Activated CD4-positive, alpha-beta T cell treated with anti-CD3 and anti-CD28 coated beads, Interleukin-2, Interleukin-6, amounts not matched to agents 100 ng/mL and 50 ng/mL, durations not matched to agents 16 hours and 8 hours (primary cell): ENCODE results near the gene ZCCHC24.

Experiments used
- DNase-seq: peaks from one replicate; pipeline ENCODE4 v3.0.0-alpha.2; 2020

Gene ZCCHC24

DNA sequence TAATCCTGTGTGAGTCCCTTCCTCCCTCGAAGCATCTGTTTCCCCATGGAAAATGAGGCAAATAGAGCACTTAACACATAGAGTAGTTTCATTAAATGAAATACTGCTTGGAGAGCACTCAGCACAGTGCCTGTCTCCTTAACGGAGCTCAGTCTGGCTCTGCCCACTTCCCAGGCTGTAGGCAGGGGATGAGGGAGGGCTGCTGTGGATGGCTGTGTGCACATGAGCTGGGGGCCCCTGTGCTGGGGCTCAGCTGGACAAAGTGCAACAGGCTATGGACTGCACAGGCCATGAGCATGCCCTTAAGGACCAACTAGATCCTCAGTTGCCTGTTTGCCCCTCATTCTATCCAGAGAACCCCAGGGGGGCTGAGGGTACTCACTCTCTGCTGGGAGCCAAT is 14.5 kb downstream of the ZCCHC24 start:
- DNase-seq: no peak

DNA sequence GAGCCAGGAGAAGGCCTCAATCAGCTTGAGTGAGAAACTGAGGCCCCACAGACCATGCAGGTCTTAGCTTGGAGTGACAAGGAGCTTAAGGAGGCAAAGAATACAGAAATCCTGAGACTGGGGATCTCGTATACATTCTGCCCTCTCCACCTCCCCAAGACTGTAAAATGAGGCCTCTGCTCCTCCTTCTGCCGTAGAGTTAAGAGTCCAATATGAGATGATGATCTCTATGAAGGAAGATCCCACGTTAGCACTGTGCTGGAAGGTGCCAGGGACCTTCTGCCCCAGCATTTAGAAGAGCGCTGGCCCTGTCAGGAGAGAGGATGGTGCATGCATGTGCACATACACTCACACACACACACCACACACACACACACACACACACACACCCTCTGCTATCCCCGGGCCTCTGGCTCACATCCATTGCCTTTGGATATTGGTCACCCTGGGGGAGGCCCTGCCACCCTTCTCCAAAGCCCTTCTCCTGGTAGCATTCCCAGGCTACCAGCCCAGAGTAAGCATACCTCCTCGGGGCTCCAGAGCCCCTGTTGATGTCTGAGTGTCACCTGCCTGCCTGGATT is 15.0 kb downstream of the ZCCHC24 start:
- DNase-seq: no peak

DNA sequence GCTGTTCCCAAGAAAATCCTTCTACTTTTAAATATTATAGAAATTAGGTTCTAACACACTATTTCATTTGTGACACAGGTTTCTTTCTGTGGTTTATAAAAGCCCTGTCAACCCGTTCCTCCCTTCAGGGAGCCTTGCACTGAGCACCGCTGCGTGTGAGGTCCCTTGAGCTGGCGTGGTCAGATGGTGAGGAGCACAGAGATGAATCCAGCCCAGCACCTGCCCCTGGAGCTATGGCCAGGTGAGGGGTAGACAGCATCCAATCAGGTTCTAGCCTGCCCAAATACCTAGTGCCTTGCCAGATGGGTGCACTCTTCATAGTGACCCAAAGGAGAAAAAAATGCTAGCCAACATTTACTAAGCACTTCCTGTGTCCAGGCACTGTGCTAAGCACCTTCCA is 15.7 kb downstream of the ZCCHC24 start:
- DNase-seq: no peak

DNA sequence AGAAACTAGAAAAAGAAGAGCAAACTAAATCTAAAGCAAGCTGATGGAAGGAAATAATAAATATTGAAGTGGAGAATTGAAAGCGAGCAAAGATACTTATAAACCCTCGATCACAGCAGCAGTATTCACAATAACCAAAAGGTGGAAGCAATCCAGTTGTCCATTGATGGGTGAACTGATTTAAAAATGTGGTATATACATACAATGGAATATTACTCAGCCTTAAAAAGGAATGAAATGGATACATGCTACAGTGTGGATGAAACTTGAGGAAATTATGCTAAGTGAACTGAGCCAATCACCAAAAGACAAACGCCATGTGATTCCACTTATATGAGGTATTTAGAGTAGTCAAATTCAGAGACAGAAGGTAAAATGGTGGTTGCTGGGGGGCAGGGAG is 17.5 kb downstream of the ZCCHC24 start:
- no peak for DNase-seq

DNA sequence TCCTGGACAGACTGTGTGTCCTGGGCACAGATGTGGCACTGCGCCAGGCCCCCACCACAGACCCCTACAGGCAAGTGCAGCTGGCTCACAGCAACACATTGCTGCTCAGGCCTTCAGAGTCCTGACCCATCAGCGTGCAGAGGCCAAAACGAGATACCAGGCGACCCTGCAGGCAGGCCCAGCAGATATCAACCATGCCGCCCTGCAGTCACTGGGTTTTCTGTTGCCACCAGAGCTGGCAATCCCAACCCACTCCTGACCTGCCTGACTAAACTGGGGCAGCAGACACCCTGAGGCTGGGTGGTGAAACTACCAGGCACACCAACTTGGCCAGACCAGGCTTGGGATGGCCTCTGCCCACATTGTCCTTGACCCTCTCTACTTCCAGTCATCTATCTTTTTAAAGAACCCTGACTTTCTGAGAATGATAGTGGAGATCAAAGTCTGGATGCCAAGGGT is 20.3 kb downstream of the ZCCHC24 start:
- DNase-seq: no peak

DNA sequence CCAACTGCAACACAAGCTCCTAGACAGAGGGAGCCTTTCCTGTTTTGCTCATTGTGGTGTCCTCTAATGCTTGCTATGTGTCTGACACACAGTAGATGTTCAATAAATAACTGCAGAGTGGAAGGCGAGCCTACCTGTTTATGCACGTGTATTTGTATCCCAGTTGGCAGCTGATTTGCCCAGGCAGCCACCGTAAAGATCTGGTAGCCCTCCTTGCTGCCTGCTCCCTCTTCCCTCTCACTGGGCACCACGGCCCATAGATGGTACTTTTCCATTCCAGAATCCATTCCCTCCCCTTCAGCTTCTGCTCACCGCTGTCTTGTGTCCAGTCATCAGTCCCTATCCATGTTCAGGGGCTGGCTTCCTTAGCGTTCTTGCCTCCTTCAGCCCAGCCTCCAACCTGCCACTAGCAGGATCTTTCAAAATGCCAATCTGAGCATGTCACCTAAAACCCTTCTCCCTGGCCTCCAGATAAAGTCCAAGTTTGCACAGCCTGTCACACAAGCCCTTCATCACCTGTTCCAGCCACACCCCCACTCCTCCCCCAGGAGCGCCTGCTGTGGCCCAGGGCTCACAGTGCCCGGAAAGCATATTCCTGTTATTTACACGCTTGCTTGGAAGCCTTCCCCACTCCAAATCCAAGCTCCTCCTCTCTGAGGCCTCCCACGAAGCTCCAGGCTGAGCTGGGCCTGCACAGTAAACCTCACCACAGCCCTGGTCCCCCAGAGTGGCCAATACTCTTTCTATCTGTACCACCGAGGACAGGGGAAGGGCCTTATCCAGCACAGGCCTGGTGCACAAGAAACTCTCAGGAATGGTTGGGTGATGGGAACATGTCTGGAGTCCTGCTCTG is 21.0 kb downstream of the ZCCHC24 start:
- DNase-seq: no peak

DNA sequence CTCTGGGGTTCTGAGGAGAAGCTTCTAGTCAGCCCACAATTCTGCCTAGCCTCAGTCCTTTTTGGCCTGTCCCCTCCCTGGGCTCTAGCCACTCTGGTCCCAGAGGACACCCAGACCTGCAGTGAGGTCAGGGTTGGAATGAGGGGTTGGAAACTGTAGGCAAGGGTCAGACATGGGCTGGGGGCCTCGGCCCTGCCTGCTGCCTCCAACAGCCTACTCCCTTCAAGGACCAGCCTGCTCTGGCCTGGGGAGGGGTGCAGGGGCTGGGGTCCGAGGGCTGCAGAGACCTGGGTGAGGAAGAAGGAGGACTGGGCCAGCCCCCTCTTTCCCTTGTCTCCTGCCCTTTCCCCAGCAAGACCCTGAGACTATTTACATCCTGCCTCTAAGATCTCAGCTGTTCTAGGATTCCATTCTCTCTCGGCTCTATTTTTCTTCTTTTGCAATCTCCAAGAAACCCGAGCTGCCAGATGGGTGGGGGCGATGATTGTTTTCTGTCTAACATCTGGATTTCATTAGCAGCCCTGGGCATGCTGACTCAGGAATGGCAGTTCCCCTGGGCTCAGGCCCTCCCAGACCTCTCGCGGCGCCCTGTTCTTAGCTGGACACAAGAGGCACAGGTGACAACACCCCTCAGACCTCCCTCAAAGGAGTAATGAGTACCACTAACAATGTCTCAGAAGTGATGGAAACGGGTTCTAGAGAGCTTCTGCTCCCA is 23.1 kb downstream of the ZCCHC24 start:
- DNase-seq: no peak

DNA sequence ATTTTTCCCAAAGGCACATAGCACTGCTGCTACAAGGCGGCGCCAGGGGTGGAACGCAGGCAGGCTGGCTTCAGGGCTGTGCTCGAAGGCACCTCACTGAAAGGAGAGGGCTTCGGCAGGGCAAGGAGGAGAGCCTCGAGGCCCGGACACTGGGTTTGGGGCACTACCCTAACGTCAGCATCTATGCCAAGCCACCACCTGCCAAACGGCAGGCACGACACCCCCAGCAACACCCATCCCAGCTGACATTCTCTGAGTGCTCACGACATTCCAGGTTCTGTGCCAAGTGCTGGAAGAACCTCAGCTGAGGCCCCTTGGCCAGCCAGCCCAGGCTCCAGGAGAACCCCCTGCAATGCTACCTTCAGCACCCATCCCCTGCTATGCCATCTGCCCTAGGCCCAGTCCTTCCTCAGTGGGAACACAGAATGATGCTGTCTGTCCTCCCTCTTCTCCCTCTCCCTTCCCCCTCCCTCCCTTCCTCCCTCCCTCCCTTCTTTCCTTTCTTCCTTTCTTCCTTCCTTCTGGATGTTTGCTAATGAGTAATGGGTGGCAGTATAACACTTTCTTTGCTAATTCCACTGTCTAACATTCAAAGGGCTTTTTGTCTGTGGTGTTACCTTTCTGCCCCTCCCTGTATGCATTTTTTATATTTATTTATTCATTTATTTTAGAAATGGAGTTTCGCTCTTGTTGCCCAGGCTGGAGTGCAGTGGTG is 24.3 kb downstream of the ZCCHC24 start:
- DNase-seq: no peak

DNA sequence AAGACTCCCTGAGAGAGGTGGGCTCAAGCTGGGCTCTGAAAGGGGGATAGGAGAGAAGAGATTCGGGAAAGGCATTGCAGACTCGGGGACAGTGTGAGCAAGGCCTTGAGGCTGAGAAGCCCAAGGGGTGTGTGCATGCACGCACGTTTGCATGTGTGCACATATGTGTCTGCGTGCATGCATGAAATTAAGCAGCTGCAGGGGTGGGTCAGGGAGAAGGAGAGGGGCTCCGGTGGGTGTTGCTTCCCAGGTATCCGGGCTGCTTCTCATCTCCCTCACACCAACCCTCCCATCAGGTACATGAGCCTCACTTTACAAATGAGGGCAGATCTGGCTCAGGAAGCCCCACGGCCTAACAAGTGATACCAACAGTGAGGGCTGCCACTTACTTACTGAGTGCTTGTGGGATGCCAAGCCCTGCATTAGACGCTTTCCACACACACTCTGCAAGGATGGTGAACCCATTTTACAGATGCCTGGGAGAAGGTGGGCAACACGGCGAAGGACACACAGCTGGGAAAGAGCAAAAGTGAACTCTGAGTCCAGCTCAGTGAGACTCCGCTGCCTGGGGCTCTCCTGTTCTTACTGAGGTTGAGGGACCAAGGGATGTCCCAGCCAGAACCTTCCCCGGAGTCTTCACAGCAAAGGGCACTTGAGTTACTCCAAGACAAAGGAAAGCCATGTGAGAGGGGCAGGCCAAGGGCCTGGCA is 26.4 kb downstream of the ZCCHC24 start:
- no peak for DNase-seq

DNA sequence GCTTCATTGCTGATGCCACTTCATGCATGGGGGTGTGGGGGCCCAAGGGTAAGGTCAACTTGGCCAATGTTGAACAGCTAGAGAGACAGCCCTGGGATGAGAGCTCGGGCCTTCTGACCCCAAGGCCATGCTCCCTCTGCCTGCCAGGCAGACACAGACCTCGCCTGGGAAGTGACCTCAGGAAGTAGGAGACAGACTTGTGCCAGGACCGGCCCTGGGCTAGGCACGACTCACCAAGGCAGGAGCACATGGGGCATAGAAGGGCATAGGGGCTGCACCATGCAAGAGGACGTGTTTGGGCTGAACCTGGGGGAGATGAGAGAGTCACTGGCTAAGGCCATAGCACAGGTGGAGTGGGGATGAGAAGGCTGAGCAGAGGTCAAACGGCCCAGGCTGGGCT is 27.1 kb downstream of the ZCCHC24 start:
- DNase-seq: no peak

DNA sequence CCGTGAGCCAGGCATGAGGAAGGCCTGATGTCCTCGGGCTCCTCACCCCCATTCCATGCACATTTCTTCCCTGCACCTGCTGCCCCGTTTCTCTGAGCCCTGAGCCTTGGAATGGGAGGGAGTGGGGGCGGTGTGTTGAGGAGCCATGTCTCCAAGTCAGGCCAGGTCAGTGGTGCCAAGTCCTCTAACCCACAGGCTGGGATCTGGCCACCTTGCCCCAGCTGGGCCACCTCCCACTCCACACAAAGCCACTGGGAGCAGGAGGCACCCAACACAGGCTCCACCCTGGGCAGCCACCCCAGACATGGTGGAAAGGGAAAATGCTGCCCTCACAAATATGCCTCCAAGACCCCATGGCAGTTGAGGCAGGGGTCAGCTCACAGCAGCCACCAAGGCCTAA is 27.7 kb downstream of the ZCCHC24 start:
- no peak for DNase-seq

DNA sequence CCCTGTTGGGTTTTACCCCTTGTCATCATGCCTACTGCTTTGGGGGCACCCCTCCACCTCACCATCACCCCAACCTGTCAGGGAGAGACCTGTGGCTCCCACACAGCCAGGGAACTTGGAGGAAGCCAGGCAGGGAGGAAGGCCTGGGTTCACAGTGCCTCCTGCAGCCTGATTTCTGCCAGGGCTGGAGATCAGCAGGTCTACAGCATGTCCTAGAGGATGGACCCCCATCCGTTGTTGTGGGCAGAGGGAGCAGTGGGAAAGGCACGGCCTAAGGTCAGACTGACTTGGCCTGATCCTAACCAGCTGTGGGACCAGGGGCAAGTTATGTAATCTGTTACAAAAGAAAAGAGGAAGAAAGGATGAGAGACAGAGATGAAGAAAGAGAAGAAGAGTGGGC is 28.2 kb downstream of the ZCCHC24 start:
- DNase-seq: no peak

DNA sequence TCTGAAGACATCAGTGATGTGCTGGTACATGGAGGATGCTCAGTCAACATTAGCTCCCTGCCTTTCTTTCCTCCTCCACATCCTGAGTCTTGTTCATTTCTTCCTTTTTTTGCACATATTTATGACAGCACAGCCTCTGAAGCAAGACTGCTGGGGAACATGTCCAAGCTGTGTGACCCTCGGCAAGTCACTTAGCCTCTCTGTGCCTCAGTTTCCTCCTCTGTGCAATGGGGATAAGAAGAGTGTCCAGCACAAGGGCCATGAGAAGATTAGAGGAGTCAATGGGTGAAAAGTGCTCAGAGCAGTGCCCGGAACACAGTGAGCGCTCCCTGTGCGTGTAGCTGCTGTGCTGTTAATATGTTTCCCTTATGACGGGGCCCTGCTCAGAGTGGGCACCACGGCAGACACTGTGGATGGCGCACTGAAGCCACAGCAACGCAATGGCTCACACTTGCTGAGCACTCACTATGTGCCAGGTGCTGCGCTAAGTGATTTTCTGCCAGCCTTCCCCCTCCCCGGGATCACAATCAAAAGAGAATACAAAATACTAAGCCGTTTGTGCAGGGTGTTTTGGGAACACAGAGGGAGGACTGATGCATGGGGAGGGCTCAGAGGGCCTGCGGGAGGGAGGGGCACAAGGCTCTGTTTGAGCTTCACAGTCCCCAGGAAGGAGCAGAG is 28.7 kb downstream of the ZCCHC24 start:
- DNase-seq: no peak

DNA sequence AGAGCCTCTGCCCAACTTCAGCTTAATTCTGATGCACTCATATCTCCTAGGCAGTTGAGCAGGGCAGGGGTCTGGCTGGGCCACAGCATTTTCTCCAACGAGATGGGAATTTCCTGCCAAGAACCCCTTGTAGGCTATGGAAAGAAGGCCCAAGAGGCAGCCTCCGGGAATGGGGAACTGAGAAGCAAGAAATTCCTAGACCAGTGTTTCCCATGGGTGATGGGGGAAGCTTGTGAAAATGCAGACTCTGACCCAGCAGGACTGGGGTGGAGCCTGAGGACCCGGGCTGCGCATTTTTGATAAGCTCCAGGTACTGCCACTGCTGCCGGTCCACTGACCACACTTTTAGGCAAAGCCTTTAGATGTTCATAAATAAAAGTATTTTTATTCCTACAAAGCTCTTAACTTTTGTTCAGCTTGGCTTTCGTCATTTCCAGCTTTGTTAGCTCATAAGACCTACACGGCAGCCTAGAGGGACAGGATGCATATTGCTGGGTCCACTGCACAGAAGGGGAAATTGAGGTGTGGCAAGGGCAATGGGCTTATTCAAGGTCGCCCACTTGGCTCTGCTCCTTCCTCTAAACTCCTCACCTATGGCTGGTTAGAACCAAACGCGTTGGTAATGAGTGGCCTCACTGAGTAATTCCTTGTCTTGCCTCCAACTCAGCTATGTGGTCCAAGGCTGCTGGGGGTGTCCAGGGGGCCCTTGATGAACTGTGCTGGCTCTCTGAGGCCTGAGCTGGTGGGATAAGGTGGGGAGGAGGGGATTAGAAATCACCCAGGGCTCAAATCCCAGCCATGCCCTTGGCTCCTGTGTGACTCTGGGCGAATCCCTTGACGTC is 29.5 kb downstream of the ZCCHC24 start:
- DNase-seq: no peak

DNA sequence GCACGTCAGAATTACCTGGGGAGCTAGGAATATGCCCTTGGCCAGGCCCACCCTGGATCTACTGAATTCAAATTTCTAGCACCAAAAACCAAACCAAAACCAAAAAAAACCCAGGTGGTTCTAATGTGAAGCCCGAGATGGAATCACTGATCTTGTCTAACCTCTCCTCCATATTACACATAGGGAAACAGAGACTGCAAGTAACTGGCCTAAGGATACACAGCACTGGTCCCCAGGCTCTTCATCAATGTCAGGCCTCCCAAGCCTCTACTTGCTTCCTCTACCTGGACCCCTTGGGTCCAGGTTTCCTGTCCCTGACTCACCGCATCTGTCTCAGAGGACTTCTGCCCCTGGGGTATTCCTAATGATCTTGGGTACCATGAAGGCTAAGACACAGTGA is 30.7 kb downstream of the ZCCHC24 start:
- DNase-seq: no peak

DNA sequence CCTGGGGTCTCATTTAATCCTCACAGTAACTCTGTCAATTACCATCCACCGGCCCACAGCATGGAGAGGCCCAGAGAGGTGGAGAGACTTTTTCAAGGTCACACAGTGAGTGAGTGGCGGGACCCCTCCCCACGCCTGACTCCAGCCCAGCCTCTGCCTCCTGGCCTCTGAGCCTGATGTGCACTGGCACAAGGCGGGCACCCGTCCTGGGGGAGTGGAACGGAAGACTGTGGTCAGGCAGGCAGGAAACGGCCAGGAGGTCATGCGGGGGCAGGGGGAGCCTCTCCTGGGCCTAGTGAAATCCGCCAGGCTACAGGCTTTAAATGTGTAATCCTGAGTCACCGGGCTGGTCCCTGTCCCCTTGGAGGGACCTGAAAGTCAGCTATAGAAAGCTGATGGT is 32.2 kb downstream of the ZCCHC24 start:
- DNase-seq: peak; percentile 34

DNA sequence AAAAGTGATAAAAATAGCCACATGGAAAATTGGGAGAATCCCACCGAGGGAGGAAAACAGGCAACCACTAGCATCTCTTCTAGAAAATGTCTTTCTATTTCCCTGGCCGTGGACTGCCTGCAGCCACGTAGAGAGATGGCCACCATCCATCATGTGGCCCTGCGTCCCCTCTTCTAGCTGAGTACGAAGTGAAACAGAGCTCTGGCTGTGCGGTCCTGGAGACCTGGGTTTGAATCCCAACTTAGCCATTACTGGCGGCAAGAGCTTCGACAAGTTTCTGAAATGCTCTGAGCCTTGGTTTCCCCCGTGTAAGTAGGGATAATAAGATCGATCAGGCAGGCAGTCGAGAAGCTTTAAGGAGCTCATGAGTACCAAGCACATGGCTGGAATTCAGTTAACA is 32.9 kb downstream of the ZCCHC24 start:
- DNase-seq: no peak

DNA sequence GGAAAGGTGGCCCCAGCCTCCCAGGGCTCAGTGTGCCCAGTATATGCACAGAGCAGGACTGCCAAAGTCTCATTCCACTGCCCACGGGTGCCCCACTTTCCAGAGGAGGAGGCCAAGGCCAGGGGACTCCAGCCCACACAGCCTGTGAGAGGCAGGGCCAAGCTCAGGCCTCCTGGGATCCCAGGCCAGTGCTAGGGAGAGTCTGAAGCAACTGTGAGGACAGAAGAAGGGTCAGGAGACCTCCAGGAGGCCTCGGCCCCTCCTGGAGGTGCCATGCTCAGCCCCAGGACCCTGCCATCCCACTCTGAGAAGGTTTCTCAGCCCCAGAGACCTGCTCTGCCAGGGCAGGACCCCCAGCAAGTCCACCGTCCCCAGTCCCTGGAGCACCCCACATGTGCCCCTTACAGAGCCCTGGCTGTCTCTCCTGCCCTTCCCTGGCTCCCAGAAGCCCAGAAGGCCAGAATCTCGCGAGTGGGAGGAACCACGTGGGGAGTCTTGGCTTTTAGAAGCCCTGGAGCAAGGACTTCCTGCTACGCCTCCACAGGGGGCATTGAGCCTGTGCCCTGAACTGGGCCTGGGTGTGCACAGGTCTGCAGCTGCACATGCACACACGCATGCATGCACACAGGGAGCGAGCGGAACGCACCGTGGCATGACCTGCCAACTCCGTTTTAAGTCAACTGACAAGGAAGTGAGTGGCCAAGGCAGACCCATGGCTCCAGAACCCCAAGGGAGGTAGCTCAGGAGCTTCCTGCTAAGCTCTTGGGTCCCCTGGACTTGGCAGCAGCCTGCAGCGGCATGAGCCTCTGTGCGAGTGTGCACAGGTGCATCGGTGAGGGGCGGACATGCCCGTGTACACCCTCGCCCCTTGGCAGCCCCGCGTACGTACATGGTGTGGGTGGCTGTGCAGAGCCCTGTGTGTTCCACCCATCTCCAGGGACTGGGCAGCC is 33.6 kb downstream of the ZCCHC24 start:
- DNase-seq: no peak

DNA sequence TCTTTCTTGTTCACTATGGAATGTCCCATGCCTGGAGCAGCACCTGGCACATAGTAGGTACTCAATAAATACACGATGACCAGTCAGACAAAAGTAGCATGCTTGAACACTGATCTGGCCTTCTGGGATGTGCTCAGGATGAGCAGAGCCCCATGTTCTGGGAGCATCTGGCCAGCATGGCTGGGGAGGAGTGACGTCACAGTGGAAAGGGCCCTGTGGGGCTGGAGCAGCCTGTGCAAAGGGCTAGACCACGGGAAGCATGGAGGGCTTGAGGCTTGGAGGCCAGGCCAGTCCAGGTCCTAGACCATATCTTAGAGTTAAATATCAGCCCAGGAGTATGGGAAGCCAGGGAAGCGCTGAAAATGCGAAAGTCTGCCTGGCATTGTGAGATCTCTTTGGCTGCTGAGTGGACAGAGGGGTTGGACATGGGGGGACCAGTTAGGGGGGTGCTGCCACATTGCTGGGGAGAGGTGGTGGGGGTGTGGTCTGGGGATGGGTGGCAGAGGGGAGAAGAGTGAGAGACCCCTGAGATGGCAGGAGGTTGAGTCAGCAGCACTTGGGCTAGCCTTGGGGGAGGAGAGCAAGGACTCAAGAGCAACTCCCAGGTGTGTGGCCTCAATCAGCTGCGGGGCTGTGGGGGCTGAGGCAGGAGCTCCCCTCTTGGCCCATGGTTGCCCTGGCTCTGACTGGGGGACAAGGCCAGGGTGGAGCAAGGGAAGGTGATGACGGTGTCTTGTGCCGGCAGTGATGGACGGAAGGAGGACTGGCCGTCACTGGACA is 34.9 kb downstream of the ZCCHC24 start:
- no peak for DNase-seq
